NCI-H82 (cell line): ENCODE measurements around the gene RTCA.
"Not testable (repeated sequence)": the region's sequence is repeated elsewhere in the genome, so short reads cannot be mapped to it uniquely, and the experiment has no call there.

Experiments
- DNase-seq: peaks from one replicate; lab custom pipeline; 2025; lab: John Stamatoyannopoulos, UW

RTCA gene

DNA sequence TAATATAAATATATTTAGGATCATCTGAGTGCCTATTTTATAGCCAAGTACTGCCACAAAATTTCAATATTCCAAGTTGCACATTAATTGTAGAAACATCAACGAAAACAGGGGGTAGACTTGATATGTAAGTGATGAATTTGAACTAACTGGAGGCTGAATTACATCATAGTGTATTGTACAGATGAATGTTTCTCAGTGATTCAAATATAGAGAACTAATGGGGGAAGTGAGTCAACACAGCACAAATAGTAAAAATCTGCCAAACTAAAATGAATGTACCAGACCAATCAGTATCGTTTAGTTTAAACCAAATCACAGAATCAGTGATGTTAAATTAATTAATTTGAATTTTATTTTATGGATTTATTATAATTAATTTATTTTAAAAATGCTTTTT lies 42.8 kb downstream of the RTCA start:
- DNase-seq: no peak

- DNase-seq: no peak
These were observed 43.8 kb downstream of the RTCA start for GRCh38 chr1:100309863-100310262.

DNA sequence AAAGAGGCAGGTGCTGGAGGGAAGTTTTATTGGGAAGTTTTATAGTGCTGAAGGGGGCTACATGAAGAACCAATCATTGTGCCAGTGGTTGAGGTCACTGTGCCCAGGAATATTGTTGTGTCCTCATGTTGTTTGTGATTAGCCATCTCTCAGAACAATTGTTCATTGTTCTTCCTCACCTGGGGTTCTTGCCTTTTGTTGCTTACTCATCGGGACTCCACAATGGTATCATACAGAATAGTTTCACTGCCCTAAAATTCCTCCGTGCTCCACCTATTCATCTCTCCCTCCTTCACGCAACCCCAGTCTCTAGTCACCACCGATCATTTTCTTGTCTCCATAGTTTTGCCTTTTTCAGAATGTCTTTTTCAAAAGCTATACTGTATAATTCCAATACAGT lies 47.4 kb downstream of the RTCA start:
- DNase-seq: no peak

DNA sequence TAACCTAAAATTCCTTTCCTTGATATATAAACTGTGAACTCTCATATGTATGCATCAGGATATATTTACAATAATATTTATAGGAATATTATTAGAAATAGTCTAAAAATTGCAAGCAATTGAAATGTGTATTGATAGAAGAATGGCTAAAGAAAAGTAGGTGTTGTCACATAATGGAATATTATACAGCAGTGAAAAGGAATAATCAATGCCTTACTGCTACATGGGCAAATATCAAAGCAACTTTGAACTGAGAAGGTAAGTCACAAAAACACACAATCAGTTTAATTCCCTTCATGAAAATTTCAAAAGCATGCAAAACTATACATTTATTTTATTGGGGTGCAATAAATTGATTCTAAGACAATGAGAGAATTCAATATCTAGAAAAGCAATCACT lies 50.6 kb downstream of the RTCA start:
- no peak for DNase-seq

GRCh38 chr1:100320311-100321099 lies 54.5 kb downstream of the RTCA start:
- DNase-seq: no peak

DNA sequence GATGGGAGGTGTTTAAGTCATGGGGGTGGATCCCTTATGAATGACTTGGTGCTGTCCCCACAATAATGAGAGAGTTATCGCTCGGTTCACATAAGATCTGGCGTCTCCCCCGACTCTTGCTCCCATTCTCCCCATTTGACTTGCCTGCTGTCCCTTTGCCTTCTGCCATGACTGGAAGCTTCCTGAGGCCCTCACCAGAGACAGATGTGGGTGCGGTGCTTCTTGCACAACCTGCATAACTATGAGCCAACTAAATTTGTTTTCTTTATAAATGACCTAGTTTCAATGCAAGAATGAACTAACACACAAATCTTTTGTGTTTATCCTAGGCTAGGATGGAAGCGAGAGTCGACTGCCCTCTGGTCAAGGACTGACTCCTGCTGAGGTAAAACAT lies 55.1 kb downstream of the RTCA start:
- DNase-seq: no peak

DNA sequence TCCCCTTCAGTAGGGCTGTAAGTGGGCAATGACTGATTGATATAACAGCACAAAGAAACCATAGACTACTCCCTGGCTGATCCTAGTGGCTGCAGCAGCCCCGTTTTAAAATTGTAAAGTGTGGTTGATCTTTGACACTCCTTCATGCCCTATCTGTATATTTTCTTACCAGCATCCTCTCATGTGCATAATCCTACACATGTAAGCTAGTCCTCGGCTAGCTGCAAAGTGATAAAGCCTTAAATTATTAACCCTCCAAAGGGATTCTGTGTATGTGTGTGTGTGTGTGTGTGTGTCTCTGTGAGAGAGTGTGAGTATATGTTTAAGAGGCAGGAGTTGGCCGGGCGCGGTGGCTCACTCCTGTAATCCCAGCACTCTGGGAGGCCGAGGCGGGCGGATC lies 55.5 kb downstream of the RTCA start:
- DNase-seq: no peak

- no peak for DNase-seq
These were observed 56.6 kb downstream of the RTCA start for GRCh38 chr1:100322436-100323211.

- no peak for DNase-seq
These were observed 57.5 kb downstream of the RTCA start for GRCh38 chr1:100323419-100324106.

GRCh38 chr1:100325415-100326324 lies 59.7 kb downstream of the RTCA start:
- no peak for DNase-seq

- not testable (repeated sequence) for DNase-seq
These were observed 60.3 kb downstream of the RTCA start for GRCh38 chr1:100326325-100326670.

GRCh38 chr1:100328133-100328532 lies 62.1 kb downstream of the RTCA start:
- no peak for DNase-seq

- DNase-seq: not testable (repeated sequence)
These were observed 65.1 kb downstream of the RTCA start for GRCh38 chr1:100331146-100331545.

DNA sequence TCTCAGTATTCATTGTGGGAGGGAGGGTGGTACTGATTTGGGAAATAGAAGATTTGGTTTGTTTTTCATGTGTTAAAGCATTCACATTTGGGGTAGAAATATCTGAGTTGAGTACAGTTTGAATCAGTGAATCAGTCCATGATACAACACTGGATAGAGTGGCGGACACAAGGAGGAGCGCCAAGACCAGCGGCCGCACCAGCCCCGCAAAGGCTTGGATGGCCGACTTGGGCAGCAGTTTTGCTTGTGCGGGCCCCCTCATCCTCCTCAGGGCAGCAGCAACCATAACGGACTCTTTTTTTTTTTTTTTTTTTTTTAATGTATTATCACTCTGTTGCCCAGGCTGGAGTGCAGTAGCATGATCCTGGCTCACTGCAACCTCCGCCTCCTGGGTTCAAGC lies 66.3 kb downstream of the RTCA start:
- no peak for DNase-seq

GRCh38 chr1:100335436-100335835 lies 69.4 kb downstream of the RTCA start:
- no peak for DNase-seq

GRCh38 chr1:100337878-100338277 lies 71.9 kb downstream of the RTCA start:
- DNase-seq: not testable (repeated sequence)

GRCh38 chr1:100339735-100340134 lies 73.7 kb downstream of the RTCA start:
- DNase-seq: not testable (repeated sequence)

GRCh38 chr1:100340494-100340893 lies 74.5 kb downstream of the RTCA start:
- no peak for DNase-seq

- no peak for DNase-seq
These were observed 76.3 kb downstream of the RTCA start for GRCh38 chr1:100342348-100342747.
